NAMALWA (cell line): ENCODE results near the gene CCDC148.

Experiments used
- DNase-seq: peaks from one replicate; pipeline ENCODE4 v3.0.0-alpha.2; 2015; ENCODE audit warnings: low spot score

CCDC148 gene

GRCh38 chr2:158456309-158457066 lies at the start of gene CCDC148, which contains the start of gene PKP4:
Gene CCDC148, minus strand, starts transcription at chr2:158456753. Its CDS starts 314 bp downstream, at chr2:158456439.
Gene PKP4, plus strand, starts transcription at chr2:158456952. Its CDS starts 76,233 bp downstream, at chr2:158533185.
- DNase-seq: peak; percentile 96

GRCh38 chr2:158505448-158505934 lies 48.9 kb upstream of the CCDC148 start:
- no peak for DNase-seq

DNA sequence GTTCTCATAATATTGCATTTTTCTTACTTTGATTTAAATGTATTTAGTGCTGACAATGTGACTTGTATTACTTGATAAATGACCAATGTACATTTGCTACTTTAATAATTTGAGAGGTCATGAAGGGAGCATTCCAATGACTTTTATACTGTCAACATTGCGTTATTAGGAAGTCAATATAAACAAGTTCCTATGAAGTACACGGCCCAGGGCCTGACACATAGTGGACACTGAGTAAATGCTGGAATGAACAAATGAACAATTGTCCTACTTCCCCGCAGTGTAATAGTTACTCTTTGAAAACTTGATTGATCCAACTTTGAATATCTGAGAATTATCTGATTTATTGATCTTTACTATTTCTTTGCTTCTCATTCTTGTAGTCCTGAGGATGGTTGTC lies 47.5 kb upstream of the CCDC148 start:
- no peak for DNase-seq

DNA sequence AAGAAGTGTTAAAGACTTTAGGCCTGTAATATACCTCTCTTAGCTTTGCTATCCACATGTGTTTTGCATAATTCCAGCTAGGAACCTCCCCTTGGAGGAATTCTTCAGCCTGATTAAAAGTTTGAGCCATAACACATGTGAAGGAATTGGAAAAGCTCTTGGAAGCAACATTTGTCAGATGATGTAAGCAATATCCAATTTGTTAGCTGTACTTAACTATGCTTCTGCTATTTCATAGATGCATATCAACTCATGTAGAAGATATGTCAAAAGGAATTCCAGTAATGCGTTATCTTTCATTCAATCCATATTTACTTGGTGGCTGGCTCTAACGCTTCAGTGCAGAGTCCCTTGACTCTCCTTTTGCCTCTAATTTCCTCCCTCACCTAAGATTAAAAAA lies 46.4 kb upstream of the CCDC148 start:
- DNase-seq: no peak

DNA sequence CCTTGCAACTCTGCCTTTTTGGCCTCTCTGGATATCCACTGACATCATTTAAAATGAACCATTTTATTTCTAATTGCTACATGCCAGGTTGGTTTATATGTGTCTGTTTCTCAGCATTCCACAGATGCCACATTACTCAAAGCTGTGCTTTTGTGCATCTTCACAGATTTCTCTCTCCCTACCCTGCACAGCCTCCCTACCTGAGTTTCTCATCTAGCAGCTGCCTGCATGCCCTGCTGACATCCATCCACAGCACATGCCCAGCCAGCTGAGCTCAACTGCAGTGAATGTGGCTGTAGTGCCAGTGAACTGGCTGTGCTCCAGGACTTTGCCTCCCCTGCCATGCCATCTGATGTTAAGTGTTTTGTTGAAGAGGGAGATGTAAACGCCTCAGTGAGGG lies 44.7 kb upstream of the CCDC148 start:
- no peak for DNase-seq

- DNase-seq: no peak
These were observed 43.8 kb upstream of the CCDC148 start for GRCh38 chr2:158500333-158500732.

DNA sequence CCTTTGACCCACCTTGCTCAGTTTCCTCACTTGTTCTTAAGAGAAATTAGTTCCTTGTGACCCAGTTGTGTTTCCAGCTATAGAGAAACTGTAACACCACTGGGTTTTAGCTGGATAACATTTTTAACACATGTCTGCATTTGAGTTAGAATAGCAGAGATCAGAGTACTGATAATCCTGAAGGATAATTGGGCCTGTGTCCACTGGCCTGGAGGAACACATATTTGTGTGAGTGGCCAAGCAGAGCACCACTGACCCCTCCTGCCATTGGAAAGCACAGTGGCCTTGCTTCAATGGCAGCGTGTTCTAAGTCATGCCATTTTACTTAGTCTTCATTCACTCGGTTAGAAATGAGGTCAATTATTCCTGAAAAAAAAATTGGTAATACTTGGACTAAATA lies 42.8 kb upstream of the CCDC148 start:
- DNase-seq: no peak

DNA sequence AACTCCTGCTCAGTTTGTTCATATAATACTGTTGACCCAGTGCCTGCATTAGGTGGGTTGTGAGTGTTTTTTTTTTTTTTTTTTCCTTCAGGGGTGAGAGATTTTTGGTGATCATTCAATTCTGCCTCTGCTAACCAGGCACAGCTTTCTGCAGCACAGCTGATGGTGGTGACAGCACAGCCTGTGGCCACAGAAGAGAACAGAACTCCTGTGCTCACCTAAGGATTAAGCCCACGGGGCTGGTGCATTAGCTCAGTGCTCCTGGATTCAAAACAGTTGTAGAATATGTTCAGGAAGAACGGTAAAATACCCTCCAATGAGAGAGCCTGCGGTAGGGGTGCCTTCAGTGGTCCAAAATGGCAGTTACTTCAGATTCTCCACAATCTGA lies 42.2 kb upstream of the CCDC148 start:
- no peak for DNase-seq

DNA sequence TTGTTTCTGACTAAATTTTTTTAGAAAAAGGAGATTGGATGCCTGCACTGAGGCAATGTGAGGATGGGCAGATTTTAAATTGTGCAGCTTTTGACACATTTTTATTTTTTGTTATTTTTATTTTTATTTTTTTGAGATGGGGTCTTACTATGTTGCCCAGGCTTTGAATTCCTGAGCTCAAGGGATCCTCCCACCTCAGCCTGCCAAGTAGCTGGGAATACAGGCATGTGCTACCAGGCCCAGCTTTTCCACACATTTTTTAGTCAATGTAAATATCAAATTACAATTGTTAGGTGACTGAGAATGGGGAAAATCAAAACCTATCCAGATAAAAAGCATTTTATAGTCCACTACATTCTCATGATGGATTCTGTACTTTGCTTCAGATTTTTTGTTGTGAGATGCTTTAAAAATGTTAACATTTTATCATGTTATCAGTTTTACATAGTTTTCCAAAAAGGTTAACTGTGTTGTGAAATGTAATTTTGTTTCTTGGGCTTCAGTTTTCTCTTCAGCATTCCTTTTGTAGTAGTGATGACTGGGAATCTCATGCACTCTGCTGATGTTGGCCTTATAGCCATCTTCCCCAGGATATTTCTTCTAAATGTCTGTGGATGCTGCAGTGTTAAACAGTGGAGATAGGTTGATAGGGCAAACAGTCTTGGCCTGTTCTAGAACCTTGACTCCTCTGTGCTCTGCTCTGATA lies 41.6 kb upstream of the CCDC148 start:
- DNase-seq: no peak

- DNase-seq: no peak
These were observed 40.9 kb upstream of the CCDC148 start for GRCh38 chr2:158497486-158497885.

DNA sequence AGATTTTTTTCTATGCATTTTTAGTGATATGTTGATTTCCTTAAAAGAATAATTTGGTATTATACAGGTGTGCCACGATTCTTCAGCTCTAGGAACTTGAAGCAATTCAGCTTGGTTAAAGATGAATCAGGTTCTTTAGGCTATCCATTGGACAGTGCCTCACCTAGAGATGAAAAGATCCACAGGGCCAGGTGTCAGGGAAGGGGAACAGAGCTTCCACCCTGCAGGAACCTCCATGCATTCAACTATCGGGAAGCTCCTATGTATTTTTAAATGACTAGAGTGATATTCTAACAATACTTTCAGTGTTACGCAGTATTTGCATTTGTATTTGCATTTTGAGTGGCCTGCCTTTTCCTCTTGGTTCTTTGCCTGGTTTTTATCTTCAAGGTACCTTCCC lies 40.4 kb upstream of the CCDC148 start:
- no peak for DNase-seq

DNA sequence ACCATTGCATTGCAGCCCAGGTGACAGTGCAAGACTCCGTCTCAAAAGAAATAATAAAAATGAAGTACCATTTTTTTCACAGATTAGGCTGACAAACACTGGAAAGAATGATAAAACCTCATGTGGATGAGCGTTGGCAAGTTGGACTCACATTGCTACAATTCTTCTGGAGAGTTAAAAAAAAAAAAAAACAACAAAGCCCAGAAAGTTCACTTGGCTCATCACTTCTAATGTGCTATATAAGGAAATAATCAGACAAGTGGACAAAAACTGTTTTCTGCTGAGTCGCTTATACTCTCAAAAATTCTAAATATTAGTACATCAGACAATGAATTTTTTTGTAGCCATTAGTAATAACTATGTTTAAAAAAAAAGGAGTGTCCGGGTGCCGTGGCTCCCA lies 38.6 kb upstream of the CCDC148 start:
- DNase-seq: no peak

DNA sequence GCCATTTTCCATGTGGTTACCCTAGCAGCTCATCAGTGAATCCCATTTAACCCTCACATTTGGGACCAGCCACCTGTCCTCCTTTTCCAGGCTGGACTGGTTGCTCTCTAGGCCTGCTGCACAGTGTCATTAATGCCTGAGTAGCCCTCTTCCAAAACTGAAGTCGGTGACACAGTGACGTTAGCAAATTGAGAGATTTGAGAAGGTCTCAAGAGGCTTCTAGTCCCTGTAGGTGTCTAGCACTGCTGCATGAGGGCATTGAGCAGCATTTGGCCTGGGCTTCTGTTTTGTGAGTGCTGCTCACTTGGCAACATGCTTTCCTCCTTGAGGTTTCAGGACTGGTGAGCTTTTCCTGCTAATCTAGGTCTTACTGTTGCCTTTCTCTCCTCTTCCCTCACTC lies 36.9 kb upstream of the CCDC148 start:
- no peak for DNase-seq

DNA sequence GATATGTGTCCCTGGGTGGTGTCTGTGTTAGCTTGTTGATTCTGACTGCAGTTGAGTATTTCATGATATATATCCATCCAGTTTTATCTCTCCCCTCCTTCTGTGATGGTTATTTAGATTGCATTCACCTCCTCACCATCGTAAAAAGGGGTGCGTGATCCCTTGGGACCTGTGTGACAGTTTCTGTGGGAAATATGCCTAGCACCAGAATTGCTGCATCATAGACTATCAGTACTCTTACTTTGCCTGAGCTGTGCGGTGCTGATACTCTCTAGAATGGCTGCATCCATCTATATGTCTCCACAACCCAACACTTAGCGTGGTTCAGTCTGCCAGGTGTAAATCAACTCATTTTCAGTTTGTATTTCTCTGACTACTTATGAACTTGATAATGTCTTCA lies 34.5 kb upstream of the CCDC148 start:
- no peak for DNase-seq

DNA sequence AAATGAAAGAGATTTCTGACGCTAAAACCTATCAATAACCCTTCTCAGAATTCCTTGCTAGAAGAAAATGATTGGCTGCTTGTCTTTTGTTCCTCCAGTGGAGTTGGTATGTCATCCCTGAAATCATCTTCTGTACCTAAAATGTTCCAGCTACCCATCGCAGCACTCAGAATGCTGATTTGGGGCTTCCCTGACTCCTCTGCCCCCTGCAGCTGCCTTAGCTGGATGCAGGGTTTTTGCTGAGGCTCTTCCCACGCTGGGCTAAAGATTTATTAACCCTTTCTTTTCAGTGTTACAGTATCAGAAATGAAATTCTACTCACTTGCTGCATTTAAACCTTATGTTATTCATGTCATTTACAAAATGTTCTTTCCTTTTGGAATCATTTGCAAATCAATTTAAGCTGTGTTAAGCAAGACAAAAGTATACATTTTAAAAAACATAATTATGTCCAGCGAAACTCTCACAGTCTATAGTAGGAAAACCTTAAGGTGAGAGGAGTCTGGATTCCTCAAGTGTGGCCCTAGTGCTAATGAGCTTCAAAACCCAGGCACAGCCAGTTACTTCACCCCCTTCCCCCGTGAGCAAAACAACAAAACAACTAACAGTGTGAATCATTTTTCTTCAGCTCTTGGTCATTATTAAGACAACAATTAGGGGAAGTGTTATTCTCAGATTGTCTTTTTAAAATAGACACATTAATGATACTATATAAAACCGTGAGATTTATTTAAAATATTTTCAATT lies 33.0 kb upstream of the CCDC148 start:
- DNase-seq: peak; percentile 22

GRCh38 chr2:158488442-158489216 lies 32.1 kb upstream of the CCDC148 start:
- DNase-seq: peak; percentile 43

GRCh38 chr2:158487419-158487818 lies 30.9 kb upstream of the CCDC148 start:
- no peak for DNase-seq

DNA sequence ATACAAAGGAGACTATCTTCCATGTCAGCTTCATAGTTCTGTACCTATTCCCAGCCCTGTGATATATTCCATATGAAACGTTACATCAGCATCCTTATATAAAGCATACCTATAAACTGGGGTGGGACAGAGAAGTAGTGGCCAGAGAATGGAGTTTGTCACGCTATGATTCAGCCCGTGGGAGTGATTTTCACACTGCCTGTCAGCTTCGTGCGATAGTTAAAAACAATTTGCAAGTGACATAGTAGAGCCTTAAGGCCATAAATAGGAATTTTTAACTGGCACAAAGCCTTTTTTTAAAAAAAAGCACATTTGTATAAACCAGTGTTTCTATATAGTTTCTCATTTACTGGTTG lies 30.4 kb upstream of the CCDC148 start:
- no peak for DNase-seq

GRCh38 chr2:158486150-158486969 lies 29.8 kb upstream of the CCDC148 start:
- no peak for DNase-seq

- no peak for DNase-seq
These were observed 28.5 kb upstream of the CCDC148 start for GRCh38 chr2:158484892-158485556.

DNA sequence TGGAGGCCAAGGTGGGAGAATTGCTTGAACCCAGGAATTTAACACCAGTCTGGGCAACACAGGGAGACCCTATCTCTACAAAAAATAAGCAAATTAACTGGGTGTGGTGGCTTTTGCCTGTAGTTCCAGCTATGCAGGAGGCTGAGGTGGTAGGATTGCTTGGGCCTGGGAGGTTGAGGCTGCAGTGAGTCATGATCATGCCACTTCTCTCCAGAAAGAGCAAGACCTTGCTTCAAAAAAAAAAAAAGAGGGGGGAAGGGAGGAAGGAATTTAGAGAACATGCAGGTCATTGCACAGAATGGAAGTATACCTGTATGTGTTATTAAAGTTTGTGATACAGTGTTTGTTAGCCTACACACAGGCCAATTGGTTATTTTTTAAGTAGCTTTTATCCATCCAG lies 26.0 kb upstream of the CCDC148 start:
- DNase-seq: no peak
